Measurements from ENCODE around the gene BTBD19.
"Not testable (repeated sequence)": the region's sequence is repeated elsewhere in the genome, so short reads cannot be mapped to it uniquely, and the experiment has no call there.

Gene BTBD19

DNA sequence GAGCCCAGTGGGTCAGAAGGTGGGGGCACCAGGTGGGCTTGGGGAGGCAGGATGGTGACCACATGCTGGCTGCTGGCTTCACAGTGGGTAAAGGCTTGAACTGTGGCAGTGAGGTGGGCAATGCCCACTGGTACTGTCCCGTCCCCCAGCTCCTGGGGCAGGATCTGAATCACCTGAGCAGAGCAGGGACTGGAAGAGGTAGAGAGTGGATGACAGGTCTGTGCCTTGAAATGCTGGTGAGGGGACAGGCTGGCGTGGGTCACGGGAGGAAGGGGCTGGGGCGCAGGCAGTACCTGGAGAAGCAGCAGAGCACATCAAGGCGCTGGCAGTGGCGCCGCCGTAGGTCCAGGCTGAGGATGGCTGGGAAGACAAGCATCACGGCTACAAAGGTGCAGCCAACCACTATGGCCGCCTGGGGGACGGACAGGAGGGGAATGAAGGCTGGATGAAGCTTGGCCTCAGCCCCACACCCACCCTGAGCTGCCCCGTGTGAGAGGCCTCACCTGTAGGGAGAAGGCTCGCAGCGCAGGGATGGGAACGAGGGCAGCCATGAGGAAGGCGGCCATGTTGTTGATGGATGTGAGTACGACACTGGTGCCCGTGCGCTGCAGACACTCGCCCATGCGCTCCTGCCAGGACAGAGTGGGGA, 19.8 kb downstream of the BTBD19 start:
- in situ Hi-C loops (cut with MboI; ENCODE audit: low sequenced_read_pairs): no loop called here

DNA sequence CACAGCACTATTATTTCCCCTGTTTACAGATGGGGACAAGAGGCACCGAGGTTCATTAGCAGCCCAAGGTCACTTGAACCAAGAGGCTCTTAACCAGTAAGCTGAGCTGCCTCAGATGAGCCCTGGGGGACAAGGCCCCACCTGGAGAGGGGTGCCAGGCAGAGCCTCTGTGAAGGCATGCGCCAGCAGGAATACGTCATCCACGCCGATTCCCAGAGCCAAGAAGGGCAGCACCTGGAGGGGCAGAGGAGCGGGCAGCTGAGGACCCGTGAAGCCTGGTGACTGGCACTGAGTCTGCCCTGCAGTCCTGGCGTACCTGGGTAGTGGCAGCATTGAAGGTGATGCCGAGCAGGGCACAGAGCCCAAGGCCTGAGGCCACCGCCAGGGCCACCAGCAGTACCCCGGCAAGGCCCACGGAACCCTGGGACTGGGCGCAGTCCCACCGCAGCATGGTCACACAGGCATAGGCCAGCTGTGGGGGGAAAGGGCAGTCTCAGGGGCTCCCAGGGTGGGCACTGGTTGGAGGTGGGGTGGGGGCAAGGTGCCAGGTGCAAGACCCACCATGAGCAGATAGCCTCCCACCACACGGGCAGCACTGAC, 20.6 kb downstream of the BTBD19 start:
- in situ Hi-C loops (cut with MboI; ENCODE audit: low sequenced_read_pairs): no loop called here

DNA sequence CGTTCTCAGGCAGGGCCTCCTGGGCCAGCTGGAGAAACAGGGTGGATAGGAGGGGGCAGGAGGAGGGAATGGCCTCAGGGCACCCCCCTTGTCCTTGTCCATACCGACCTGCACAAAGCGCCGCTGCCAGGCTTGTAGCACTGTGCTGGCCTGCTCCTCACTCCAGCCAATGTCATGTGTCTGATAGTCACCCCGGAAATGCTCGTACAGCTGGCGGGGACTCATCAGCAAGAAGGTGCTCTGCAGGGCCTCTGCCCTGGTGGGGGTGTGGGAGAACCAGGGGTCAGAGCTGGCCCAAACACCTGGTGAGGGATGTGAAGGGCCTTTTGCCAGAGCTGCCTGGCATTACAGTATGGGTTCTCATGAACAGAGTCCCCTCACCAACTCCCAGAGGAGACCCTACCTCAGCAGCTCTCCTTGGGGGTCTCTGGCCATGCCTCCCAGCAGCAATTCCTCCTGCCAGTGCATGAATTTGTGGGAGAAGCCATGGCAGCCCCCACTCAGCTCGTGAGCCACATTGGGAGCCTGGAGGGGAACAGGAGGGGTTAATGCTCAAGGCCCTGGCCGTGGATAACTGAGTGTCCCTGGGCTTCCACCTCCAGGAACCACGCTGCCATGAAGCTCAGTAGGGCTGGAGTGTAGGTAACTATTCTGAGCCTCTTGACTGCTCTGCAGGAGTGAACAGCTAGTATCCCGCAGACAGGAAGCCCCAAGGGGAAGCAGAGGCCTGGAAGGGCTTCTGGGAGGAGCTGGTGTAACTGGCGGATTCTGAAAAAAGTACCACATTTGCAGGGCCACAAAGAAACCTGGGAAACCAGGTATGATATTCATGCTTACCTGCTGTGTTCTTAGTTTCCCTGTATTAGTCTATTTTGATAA, 21.4 kb downstream of the BTBD19 start:
- in situ Hi-C loops (cut with MboI; ENCODE audit: low sequenced_read_pairs): no loop called here

- in situ Hi-C loops (cut with MboI; ENCODE audit: low sequenced_read_pairs): no loop called here
These were observed 22.6 kb downstream of the BTBD19 start for GRCh38 chr1:44830900-44831304.

DNA sequence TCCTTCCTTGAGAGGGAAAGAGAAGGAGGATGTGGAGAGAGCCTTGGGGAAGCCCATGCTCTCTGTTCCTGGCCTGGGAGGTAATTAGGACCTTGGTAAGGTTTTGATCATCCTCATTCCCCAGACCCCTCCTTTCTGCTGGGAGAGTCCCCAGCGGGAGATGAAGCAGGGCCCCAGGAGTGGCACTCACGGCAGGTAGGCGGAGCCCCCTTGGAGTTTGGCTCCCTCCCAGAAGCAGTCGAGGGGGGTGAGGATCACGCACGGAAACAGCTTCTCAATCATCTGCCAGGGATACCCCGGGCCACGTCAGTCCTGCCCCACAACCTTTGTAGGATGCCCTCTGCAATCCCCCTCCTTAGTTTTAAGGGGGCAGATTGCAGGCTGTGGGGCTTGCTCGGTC, 23.2 kb downstream of the BTBD19 start:
- in situ Hi-C loops (cut with MboI; ENCODE audit: low sequenced_read_pairs): no loop called here

GRCh38 chr1:44832056-44832705, 23.9 kb downstream of the BTBD19 start:
- in situ Hi-C loops (cut with MboI; ENCODE audit: low sequenced_read_pairs): no loop called here

- in situ Hi-C loops (cut with MboI; ENCODE audit: low sequenced_read_pairs): no loop called here
These were observed 26.0 kb downstream of the BTBD19 start for GRCh38 chr1:44834328-44834727.

DNA sequence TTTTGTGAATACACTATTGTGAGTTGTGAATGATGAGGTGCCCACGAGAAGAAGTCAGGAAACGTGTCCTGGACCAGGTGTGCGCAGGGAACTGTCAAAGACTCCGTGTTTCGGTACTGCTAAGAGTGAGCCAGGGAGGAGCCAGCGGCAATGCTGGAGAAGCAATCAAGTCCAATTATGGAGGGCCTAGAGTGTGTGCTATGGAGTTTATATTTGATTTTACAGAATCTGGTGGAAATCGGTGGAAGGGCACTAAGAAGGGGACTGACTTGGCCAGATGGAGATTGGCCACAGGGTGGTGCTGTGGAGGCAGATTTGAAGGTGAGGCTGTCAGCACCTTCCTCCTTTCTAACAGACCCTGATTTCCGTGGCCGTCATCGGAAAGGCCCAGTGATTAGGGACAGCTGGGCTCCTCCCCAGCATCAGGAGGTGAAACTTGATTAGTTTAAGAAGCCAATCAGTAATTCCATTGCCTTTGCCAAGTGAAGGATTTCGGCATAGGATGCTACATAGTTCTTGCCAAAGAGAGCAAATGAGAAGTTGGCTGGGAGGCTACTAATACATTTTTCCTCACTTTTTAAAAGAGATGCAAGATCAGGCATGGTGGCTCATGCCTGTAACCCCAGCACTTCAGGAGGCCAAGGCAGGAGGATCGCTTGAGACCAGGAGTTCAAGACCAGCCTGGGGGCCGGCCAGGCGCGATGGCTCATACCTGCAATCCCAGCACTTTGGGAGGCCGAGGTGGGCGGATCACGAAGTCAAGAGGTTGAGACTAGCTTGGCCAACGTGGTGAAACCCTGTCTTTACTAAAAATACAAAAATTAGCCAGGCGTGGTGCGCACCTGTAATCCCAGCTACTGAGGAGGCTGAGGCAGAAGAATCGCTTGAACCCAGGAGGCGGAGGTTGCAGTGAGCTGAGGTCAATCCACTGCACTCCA, 27.7 kb downstream of the BTBD19 start:
- in situ Hi-C loops (cut with MboI; ENCODE audit: low sequenced_read_pairs): no loop called here

- in situ Hi-C loops (cut with MboI; ENCODE audit: low sequenced_read_pairs): not testable (repeated sequence)
These were observed 30.0 kb downstream of the BTBD19 start for GRCh38 chr1:44838294-44838693.

DNA sequence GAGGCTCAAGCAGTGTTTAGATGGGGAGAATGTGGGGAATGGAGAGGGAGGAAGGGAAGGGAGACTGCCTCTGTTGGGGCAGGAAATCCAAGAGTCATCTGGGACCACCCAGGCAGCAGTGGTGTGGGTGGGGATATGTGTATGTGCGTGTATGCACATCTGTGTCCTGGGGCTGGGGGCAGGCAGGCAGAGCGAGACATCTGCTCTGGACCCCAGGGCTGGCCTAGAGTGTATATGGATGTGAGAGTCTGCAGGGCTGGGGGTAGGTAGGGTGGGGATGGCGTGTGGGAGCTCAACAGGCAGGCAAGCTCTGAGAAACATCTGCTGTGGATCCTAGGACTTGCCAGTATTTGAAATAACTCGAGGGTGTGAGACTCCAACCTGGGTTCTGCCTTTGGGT, 31.3 kb downstream of the BTBD19 start:
- in situ Hi-C loops (cut with MboI; ENCODE audit: low sequenced_read_pairs): no loop called here

DNA sequence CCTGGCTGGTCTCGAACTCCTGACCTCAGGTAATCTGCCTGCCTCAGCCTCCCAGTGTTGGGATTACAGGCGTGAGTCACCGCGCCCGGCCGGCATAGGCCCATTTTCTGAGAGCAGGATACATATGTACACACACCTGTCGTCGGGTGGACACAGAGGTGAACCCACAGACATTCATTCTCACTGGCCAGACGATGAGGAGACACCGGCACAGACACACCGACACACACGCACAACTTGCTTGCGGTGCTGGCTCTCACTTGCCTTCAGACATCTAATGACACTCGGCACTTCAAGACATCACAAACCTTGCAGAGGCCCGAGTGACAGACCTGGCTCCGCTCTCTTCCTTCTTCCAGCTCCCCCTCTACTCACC, 34.2 kb downstream of the BTBD19 start:
- in situ Hi-C loops (cut with MboI; ENCODE audit: low sequenced_read_pairs): no loop called here

- in situ Hi-C loops (cut with MboI; ENCODE audit: low sequenced_read_pairs): no loop called here
These were observed 34.7 kb downstream of the BTBD19 start, which contains the start of gene PTCH2 for GRCh38 chr1:44842862-44843655. Gene PTCH2 (minus strand): TSS chr1:44843253. CDS start chr1:44842932, 321 bp downstream.

DNA sequence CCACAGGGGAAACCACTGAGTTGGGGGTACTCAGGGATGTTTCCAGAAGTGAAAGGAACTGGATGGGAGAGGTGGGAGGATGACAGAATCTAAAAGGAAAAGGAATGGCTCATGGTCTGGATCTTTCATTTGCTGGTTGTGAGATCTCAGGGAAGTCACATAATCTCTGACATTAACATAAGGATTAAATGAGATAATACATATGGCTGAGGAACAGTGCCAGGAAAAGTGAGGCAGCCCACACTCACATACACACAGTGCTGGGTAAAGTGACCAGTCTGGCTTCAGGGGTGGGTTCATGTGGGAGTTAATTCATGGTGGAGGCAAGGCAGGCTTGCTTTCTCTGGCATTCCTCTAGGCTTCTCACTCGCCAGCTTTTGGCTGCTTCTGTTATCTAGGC, 38.7 kb downstream of the BTBD19 start:
- in situ Hi-C loops (cut with MboI; ENCODE audit: low sequenced_read_pairs): no loop called here

DNA sequence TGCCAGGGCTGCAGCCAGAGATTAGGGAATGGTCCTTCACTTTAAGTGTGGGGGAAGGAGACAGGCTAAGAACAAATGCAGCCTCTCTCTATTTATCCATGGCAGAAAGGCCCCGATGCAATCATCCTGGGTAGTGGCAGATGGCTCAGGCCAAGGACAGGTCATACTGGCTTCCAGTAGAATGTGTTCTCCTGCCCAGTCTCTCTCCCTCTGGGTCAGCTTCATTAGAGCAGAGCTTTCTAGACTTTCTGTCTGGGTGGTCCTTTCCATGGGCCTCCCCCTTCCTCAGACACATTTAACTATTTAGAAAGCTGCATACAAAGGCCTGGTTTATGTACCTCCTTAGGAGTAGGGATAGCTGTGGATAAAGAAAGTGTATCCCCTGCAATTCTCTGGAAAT, 39.5 kb downstream of the BTBD19 start:
- in situ Hi-C loops (cut with MboI; ENCODE audit: low sequenced_read_pairs): no loop called here

DNA sequence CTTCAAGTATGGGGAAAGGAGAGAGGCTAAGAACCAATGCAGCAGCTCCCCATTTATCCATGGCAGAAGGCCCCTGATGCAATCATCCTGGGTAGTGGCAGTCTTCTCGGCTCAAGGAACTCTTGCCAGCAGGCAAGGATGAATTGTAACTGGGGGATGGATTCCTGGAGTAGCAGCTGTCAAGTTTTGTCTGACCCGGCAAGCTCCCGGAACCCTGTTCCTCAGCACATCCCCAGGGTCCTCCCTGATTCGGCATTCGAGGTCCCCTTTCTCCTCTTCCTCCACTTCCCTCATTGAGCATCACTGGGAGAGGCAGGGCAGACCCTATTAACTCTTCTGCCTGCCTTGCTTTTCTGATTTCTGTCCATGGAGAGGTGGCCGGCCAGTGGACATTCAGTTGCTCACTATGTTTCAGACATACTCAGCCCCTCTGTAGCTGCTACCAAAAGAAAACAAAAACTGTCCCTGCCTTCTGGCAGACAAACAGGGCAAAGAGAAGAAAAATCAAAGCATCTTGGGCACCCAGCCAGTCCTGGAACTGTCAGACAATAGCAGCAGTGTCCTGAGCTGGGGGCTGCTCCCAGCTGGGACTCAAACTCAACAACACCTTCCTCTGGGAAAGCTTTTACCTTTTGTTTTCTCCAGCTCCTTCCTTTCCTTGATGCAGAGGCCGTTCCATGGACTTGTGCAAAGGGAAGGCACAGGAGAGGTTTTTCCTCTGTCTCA, 40.3 kb downstream of the BTBD19 start:
- in situ Hi-C loops (cut with MboI; ENCODE audit: low sequenced_read_pairs): no loop called here

DNA sequence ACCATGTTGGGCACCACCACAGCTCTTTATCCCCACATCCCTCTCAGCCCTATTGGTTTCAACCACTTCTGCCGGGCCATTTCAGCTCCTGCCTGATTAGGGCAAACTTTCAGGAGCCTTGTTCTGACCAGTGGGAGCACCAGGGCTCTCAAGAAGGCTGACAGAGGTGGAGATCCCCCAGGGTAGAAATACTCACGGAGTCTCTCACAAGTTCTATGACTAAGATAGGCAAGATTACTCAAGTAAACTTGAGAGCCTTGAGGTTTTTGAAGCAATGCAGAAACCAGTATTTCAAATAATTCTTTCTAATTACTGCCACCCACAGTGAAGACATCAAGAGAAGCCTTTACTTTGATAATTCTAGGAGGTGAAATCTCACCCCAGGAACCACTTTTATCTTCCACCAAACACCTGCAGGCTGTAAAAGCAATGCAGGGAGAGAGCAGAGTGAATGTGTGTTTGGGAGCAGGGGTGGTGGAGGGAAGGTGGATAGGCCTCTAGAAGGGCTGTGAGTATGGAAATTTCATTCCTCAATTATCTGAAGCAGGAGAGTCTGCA, 41.3 kb downstream of the BTBD19 start:
- in situ Hi-C loops (cut with MboI; ENCODE audit: low sequenced_read_pairs): no loop called here

DNA sequence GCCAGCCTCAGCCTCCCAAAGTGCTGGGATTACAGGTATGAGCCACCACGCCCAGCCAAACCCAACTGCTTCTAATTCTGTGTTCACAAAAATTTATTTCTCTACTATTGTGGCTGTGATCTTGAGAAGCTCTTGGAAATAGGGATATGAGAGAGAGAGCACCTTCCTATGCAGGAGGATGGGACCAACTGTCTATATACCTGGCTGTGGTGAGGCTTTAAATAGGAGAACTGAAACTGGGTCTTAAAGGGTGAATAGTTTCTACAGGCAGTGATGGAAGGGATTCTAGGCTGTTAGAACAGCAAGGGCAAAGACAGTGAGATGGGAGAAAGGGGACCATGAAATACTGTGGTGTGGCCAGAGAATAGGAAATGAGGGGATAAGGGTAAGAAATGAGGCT, 43.0 kb downstream of the BTBD19 start:
- in situ Hi-C loops (cut with MboI; ENCODE audit: low sequenced_read_pairs): no loop called here

- in situ Hi-C loops (cut with MboI; ENCODE audit: low sequenced_read_pairs): no loop called here
These were observed 44.9 kb downstream of the BTBD19 start for GRCh38 chr1:44853201-44853600.

DNA sequence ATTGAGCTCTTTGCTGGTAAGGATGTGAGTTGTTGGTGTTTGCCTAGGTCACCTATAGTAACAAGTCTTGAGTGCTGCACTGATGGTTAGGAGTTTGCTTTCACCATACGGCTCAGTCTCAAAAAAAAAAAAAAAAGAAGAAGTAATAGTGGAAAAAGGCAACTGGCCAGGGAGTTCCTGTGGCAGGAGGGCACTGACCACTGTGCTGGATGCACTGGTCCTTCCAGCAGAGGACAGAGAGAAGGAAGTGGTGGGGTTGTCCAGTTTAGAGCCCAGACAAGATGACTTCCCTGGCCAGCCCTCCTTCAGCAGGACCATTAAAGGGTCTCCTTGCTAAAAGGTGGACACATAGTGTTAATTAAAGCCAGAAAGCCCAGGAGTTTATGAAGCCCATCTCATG, 46.6 kb downstream of the BTBD19 start:
- in situ Hi-C loops (cut with MboI; ENCODE audit: low sequenced_read_pairs): no loop called here

All from hTERT RPE-1 (cell line).